HG03469 (cell line): ENCODE results near the gene FLNA.
"Not testable (repeated sequence)": the region's sequence is repeated elsewhere in the genome, so short reads cannot be mapped to it uniquely, and the experiment has no call there.

Source experiments
- ATAC-seq: cut with Tn5 transposase; IDR thresholded peaks from one replicate; pipeline ENCODE4 v1.9.1; 2021; ENCODE audit warnings: mild to moderate bottlenecking, moderate library complexity, moderate number of reproducible peaks; ENCODE audit not compliant: unreplicated experiment

FLNA gene

DNA sequence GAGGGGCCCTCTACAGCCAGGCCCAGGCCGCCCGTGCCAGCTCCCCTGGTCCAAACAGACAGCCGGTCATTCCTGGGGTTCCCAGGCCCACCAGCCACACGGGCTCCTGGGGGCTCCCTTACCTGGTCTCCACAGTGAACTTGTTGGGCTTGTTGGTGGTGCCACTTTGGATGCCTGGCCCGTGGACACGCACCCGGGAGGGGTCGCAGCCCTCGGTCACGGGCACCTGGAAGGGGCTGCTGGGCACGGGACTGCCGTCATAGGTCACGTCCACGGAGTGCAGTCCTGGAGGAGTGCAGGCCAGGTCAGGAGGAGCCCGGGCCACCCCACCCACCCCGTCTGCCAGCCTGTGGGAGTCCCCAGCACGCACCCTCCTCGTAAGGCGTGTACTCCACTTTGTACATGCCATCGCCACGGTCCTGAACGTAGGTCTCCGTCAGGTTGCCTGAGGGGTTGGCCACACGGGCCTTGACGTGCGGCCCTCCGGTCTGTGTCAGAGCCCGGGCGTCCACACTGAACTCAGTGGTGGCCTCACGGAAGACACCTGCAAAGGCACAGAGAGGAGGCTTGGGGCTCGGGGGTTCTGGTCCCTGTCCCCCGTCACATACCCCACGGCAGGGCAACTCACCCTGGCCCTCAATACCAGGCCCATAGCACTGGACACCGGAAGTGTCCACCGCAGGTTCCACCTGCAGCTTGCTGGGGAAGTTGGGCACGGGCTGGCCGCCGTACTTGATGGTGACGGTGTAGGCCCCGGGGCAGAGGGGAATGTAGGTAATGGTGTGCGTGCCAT is 14.9 kb downstream of the FLNA start:
- ATAC-seq = no peak

- ATAC-seq = no peak
Measured at GRCh38 chrX:154358829-154359228, 15.6 kb downstream of the FLNA start.

- ATAC-seq = no peak
Measured at GRCh38 chrX:154358011-154358410, 16.4 kb downstream of the FLNA start.

DNA sequence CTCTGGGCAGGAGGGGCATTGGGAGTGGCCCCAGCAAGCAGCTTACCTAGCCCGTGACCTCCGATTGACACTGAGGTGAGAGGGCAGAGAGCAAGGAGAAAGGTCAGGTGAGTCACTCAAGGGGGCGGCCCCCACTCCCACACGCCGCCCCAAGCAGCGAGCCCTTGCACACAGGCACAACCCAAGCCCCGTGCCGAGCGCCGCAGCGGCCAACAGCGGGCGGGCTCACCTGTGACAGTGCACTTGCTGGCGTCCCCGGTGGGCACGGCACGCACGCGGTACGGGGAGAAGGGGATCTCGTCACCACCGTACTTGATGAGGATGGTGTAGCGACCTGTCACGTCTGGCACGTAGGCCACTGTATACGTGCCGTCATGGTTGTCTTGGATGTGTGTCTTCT is 17.2 kb downstream of the FLNA start:
- ATAC-seq = no peak

DNA sequence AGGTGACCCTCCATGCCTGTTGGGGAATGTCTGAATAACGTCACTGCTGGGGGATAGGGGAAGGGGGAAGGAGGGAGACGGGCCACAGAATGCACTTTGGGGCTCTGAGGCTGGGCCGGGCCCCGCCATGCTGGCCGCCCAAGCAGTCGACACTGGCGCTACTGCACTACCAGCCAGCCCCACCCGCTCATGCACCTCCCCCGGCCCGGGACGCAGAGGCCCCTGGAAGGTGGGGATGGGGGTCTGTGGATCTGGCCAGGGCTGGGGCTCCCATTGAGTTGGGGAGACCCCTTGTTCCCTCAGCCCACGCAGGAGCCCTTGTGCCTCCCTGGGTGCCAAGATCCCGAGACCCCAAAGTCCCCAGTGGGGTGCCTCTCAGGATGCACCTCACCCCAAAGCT is 17.8 kb downstream of the FLNA start:
- no peak for ATAC-seq

DNA sequence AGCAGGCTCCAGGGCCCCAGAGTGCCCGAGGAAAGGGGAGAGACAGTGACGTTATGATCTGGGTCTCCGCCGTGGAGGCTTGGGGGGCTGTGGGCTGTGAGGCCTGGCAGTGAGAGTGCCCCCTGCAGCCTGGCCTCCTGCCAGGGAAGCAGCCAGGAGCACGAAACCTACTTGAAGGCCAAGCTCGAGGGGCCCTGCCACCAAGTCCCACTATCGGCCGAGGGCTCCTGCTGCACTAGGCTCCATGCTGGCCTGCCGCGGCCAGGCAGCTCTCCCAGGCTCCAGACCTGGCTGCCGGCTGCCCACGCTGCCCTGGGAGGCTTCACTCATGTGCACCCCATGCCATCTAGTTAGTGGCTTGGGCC is 18.7 kb downstream of the FLNA start:
- no peak for ATAC-seq

DNA sequence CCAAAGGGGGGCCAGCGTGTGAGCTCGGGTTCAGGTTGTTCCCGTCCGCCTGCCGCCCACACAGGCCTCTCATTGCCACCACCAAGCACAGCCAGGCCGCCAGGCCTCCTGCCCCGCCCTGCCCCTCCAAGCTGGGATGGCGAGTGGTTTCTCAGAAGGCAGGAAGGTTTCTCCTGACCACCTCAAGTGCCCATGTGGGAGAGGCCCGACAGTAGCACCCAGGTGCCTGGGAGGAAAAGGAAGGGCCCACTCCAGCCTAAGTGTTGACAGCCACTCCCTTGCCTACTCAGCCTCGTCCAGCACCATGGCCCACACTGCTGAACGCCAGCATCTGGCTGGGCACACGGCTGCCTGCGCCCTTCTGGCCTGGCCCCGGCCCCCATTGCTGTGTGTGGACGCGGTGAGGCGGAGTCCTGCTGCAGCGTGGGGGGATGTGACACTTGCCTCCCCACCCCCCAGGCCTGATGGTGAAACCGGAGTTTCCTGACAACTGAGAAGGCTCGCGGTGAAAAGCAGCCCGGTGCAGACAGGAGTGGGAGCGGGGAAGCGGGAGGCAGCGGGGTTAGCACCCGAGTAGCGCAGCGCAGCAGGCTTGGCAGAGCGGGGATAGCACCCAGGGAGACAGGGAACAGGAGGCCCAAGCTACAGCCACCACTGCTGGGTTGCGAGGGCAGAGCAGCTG is 19.2 kb downstream of the FLNA start:
- ATAC-seq = no peak

- no peak for ATAC-seq
Measured at GRCh38 chrX:154354516-154354915, 19.9 kb downstream of the FLNA start.

DNA sequence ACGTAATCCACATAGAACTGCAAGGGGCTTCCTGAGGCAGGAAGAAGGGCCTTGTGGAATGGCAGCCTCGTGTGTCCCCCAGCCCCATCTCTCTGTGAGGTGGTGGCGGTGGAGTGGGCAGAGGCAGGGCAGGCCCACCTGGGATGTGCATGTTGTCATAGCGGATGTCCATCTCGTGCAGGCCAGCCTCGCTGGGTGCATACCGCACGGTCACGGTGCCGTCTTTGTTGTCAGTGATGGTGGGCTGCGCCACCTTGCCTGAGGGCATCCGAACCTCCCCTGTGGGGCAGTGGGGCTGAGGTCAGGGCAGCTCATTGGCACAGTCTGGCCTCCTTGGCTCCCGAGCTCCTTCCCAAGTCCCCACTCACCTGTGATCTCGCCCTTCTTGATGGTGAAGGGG is 20.4 kb downstream of the FLNA start:
- ATAC-seq = no peak

GRCh38 chrX:154353172-154353843 is 21.1 kb downstream of the FLNA start:
- ATAC-seq = no peak

GRCh38 chrX:154352466-154352865 is 22.0 kb downstream of the FLNA start:
- no peak for ATAC-seq

DNA sequence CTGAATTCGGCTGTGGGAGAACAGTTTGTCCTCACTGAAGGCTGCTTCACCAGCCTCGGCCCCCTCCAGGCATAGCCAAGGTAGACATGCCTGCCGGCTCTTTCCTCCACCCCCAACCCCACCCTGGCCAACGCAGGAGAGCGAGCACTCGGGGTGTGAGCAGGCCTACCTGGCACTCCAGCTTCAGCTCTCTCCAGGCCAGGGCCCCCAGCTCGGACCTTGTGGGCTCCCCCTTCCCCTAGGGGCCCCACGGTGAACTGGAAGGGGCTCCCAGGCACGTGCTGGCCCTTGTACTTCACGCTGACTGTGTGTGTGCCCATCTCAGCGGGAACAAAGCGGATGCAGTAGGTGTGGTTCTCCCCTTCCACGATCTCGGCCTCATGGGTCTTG is 22.4 kb downstream of the FLNA start:
- no peak for ATAC-seq

- ATAC-seq = no peak
Measured at GRCh38 chrX:154351183-154352011, 23.0 kb downstream of the FLNA start.

GRCh38 chrX:154350429-154351182 is 23.8 kb downstream of the FLNA start:
- ATAC-seq = no peak

GRCh38 chrX:154349979-154350378 is 24.5 kb downstream of the FLNA start:
- ATAC-seq = no peak

DNA sequence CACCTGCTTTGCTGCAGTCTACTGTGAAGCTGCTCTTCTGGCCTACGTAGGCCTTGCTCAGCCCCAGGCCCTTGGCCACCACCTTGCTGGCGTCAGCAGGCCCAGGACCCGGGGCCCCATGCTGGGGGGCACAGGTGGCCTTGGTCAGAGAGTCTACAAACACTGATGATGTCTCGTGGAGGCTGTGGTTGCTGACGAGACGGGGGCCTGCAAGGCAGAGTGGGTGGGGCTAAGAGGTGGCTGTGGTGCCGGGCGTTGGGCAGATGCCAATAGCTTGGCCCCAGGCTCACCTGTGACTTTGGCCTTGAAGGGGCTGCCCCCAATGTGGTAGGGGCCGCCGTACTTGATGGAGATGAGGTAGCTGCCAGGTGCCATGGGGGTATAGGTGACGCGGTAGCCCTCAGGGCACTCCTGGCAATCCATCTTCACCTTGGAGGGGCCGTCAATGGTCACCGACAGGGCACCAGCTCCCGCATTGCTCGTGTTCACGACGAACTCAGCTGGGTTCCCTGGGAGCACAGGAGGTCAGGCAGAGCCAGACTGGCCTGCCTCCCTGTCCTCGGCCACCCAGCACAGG is 25.0 kb downstream of the FLNA start:
- ATAC-seq = no peak

GRCh38 chrX:154348646-154349358 is 25.6 kb downstream of the FLNA start:
- no peak for ATAC-seq

DNA sequence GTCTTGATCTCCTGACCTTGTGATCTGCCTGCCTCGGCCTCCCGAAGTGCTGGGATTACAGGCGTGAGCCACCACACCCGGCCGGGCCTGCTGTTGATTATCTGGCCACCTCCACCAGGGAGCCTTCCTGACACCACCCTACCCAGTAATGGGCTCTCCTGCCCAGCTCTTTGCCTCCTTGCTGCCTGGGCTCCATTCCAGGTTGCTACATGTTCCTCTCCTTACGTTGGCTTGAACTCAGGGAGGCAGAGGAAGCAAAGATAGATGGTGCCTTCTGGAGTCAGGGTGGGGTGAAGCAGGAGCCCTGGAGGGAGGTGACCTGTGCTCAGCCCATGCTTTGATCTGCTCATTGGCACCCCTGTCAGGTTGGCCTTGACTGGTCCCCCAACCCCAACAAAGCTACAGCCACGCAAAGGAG is 26.3 kb downstream of the FLNA start:
- ATAC-seq = no peak

DNA sequence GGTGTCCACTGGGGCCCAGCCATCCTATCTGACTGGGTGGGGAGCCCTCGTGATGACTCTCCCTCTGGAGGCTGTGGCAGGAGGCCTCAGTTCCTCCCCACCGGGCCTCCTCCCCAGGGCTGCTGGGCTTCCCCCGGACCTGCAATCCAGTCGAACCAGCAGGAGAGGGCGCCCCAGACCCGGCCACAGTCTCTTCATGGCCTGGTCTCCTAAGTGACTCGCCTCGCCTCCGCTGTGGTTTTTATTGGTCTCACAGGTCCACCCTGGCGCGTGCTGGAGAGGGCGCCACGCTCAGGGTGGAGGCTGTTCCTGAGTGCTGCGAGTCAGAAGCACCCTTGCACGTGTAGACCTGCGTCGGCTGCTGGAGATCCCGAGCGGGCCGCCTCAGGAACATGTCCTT is 30.8 kb downstream of the FLNA start:
- ATAC-seq = not testable (repeated sequence)
